ENCODE data around the gene FNDC3B. TPM values are rescaled to one million over a fixed set of nuclear protein-coding genes. Genes with fewer than 3 reads are reported as not detected.

FNDC3B gene
- total and polyA plus RNA-seq, 2 donors (not counting 1 experiment from before 2014, with no cell fraction given), result 1.2 to 9.2 TPM

DNA sequence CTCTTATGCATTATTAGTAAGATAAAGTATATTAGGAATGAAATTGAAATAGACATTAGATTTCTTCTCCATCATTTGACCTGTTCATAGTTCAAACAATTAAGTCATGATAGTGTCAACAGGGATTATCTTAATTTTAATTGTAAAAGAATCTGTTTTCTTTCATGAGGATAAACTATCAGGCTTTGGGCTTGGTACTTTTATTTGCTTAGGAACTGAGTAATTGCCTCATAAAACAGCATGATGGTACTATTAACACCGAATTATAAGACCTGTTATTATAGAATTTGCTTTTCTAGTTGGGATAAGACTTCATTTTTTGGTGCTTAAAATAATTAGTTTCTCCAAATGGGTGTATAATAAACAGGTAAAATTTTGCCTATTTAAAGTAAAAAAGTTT is 71.8 kb downstream of the FNDC3B start:
- Histone ChIP-seq H4K20me1 (ENCODE audit: control insufficient read depth, insufficient read depth, low read length, poor library complexity, severe bottlenecking) (peaks cover 5% of the 10 kb centered on the region), H3K4me1 (ENCODE audit: control insufficient read depth in 2 of 2, insufficient read depth in 2 of 2, low read length in 2 of 2) (peaks cover 18 to 20% of the 10 kb centered on the region in 2 donors), H3K79me2 (ENCODE audit: control insufficient read depth, insufficient read depth, low read length) (no peaks in the 10 kb centered on the region), H3K9ac (ENCODE audit: low read length) (no peak overlapping the region), H3K4me3 (ENCODE audit: control extremely low read depth in 1 of 5, extremely low read depth in 1 of 5, insufficient read depth in 1 of 5, low read depth in 2 of 5, low read length in 4 of 5) (no peak overlapping the region), H3K27me3 (replicated peaks in 1 of 4; ENCODE audit: control extremely low read depth in 1 of 4, control insufficient read depth in 3 of 4, insufficient read depth in 4 of 4, low read length in 3 of 4) (peaks cover 0 to 49% (median 38%) of the 10 kb centered on the region in 4 experiments), H3K9me3 (ENCODE audit: control extremely low read depth in 1 of 3, control insufficient read depth in 2 of 3, insufficient read depth in 1 of 3, low read length in 2 of 3) (peaks cover 0 to 1% (median 0%) of the 10 kb centered on the region in 3 donors), H3K4me2 (replicated peaks; ENCODE audit: low read depth, low read length, poor library complexity, severe bottlenecking) (no peak overlapping the region), H2AFZ (ENCODE audit: insufficient read depth, low read depth, low read length, poor library complexity, severe bottlenecking) (no peak overlapping the region), H3K27ac (ENCODE audit: low read length in 2 of 2) (no peak overlapping the region), H3K36me3 (replicated peaks in 1 of 2; ENCODE audit: control extremely low read depth in 1 of 2, control insufficient read depth in 1 of 2, extremely low read depth in 1 of 2, insufficient read depth in 2 of 2, low read length in 1 of 2) (no peaks in the 10 kb centered on the region)
- ATAC-seq (ENCODE audit: low read depth) (no peak), DNase-seq (no peak)
- intact Hi-C loops (cut with micrococcal nuclease), result no loop called here
- peaks cover 21% of the 10 kb centered on the region for H3K4me1 Mint-ChIP-seq
- TF ChIP-seq, protein P1, sequence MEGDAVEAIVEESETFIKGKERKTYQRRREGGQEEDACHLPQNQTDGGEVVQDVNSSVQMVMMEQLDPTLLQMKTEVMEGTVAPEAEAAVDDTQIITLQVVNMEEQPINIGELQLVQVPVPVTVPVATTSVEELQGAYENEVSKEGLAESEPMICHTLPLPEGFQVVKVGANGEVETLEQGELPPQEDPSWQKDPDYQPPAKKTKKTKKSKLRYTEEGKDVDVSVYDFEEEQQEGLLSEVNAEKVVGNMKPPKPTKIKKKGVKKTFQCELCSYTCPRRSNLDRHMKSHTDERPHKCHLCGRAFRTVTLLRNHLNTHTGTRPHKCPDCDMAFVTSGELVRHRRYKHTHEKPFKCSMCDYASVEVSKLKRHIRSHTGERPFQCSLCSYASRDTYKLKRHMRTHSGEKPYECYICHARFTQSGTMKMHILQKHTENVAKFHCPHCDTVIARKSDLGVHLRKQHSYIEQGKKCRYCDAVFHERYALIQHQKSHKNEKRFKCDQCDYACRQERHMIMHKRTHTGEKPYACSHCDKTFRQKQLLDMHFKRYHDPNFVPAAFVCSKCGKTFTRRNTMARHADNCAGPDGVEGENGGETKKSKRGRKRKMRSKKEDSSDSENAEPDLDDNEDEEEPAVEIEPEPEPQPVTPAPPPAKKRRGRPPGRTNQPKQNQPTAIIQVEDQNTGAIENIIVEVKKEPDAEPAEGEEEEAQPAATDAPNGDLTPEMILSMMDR (IDR thresholded peaks at IDR 0.05), result no peak
- no peak for TF ChIP-seq EZH2 (IDR thresholded peaks at IDR 0.05; ENCODE audit: borderline replicate concordance, insufficient read depth, low read depth, low read length, poor library complexity, severe bottlenecking)
- peaks cover 62% of the 10 kb centered on the region for H3K27me3 Mint-ChIP-seq
- ChIA-PET CTCF (interaction anchor here (0.5 kb wide), 1 partner anchor 1886 kb away, joined by 3 read pairs; no protein-coding TSS in a partner anchor), POLR2A (no interaction called here)
- H3K27ac Mint-ChIP-seq, result no peak overlapping the region
- no peak overlapping the region for H3K4me3 Mint-ChIP-seq
- no peaks in the 10 kb centered on the region for H3K9me3 Mint-ChIP-seq (ENCODE audit: insufficient read depth)
- WGBS (ENCODE audit: insufficient coverage), result no CpG with 5 or more reads among the region's 1 CpG

DNA sequence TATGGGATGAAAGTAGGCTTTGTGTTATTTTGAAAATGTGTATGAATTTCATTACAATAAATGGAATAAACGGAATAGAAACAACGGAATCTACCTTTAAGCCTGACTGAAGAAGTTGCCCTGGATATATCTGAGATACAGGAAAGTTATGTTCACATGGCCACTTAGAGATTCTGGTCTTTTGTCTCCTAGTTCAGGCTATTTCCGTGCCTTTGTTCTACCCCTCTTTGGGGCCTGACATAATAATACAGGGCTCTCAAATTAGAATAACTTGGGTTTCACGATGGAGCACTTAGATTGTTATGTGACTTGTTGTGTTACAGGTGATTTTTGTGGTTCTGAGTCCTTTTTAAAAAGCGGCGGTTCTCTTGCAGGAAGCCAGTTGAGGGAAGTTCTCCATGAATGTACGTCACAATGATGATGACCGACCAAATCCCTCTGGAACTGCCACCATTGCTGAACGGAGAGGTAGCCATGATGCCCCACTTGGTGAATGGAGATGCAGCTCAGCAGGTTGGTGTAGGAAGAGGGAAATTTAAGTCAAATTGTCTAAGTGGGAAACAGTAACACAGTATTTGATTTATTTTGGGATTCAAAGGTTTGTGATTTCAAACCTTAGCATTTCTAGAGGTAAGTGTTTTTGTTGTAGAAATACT is 72.8 kb downstream of the FNDC3B start:
- H3K9me3 Mint-ChIP-seq (ENCODE audit: insufficient read depth), result no peaks in the 10 kb centered on the region
- H3K27ac Mint-ChIP-seq, result no peak overlapping the region
- intact Hi-C loops (cut with micrococcal nuclease), result no loop called here
- ChIA-PET CTCF (interaction anchor here (0.8 kb wide), 1 partner anchor 33 kb away, joined by 4 read pairs; no protein-coding TSS in a partner anchor), POLR2A (no interaction called here)
- Histone ChIP-seq H4K20me1 (ENCODE audit: control insufficient read depth, insufficient read depth, low read length, poor library complexity, severe bottlenecking) (peaks cover 5% of the 10 kb centered on the region), H3K4me2 (replicated peaks; ENCODE audit: low read depth, low read length, poor library complexity, severe bottlenecking) (no peak overlapping the region), H2AFZ (ENCODE audit: insufficient read depth, low read depth, low read length, poor library complexity, severe bottlenecking) (no peak overlapping the region), H3K27ac (ENCODE audit: low read length in 2 of 2) (no peak overlapping the region), H3K79me2 (ENCODE audit: control insufficient read depth, insufficient read depth, low read length) (no peaks in the 10 kb centered on the region), H3K4me3 (ENCODE audit: control extremely low read depth in 1 of 5, extremely low read depth in 1 of 5, insufficient read depth in 1 of 5, low read depth in 2 of 5, low read length in 4 of 5) (no peak overlapping the region), H3K9ac (ENCODE audit: low read length) (no peak overlapping the region), H3K4me1 (ENCODE audit: control insufficient read depth in 2 of 2, insufficient read depth in 2 of 2, low read length in 2 of 2) (peaks cover 9 to 10% of the 10 kb centered on the region in 2 donors), H3K9me3 (ENCODE audit: control extremely low read depth in 1 of 3, control insufficient read depth in 2 of 3, insufficient read depth in 1 of 3, low read length in 2 of 3) (peaks cover 0 to 1% (median 0%) of the 10 kb centered on the region in 3 donors), H3K36me3 (replicated peaks in 1 of 2; ENCODE audit: control extremely low read depth in 1 of 2, control insufficient read depth in 1 of 2, extremely low read depth in 1 of 2, insufficient read depth in 2 of 2, low read length in 1 of 2) (no peaks in the 10 kb centered on the region), H3K27me3 (replicated peaks in 1 of 4; ENCODE audit: control extremely low read depth in 1 of 4, control insufficient read depth in 3 of 4, insufficient read depth in 4 of 4, low read length in 3 of 4) (peaks cover 0 to 45% (median 32%) of the 10 kb centered on the region in 4 experiments)
- peaks cover 58% of the 10 kb centered on the region for H3K27me3 Mint-ChIP-seq
- DNase-seq, result no peak
- no peak for ATAC-seq (ENCODE audit: low read depth)
- TF ChIP-seq, protein P1 (IDR thresholded peaks at IDR 0.05), result no peak
- no peak for TF ChIP-seq EZH2 (IDR thresholded peaks at IDR 0.05; ENCODE audit: borderline replicate concordance, insufficient read depth, low read depth, low read length, poor library complexity, severe bottlenecking)
- 97% methylated on average over 8 of the region's 9 CpGs for WGBS (ENCODE audit: insufficient coverage)
- H3K4me1 Mint-ChIP-seq, result peaks cover 12% of the 10 kb centered on the region
- no peak overlapping the region for H3K4me3 Mint-ChIP-seq

Measured in B cell (primary cell).